B cell (primary cell): Measurements from ENCODE around the gene GIGYF2. TPM values are rescaled to one million over a fixed set of nuclear protein-coding genes. Genes with fewer than 3 reads are reported as not detected.

Experiments
- ATAC-seq: fragments of 200-7000 bp; cut with Tn5 transposase; one replicate; pipeline ENCODE4 v1.10.0; 2021; ENCODE audit warnings: low read depth, mild to moderate bottlenecking, moderate number of reproducible peaks, moderate library complexity
- CTCF ChIA-PET: fragments of 350-600 bp; sonication (Branson Sonifier 250); formaldehyde crosslinking; loops from one replicate; lab custom pipeline; 2021; ENCODE audit warnings: antibody characterized with exemption, inconsistent platforms; lab: Charles Lee
- POLR2A ChIA-PET: fragments of 350-600 bp; sonication (Branson Sonifier 250); formaldehyde crosslinking; loops from one replicate; lab custom pipeline; 2021; ENCODE audit warnings: antibody characterized with exemption; lab: Charles Lee
- DNase-seq: peaks from one replicate; pipeline ENCODE4 v3.0.0; 2013
- H2AFZ ChIP-seq: 2 replicates; pipeline ENCODE4 v1.6.1; 2012; ENCODE audit warnings: mild to moderate bottlenecking, low read depth, low read length; ENCODE audit not compliant: insufficient read depth, poor library complexity, severe bottlenecking
- H3K27ac ChIP-seq, 2 donors: 1 replicate in 1 of 2; 2 replicates in 1 of 2; pipeline ENCODE4 v1.5.1; 2012 to 2013; ENCODE audit warnings: low read length in 2 of 2, mild to moderate bottlenecking in 2 of 2, moderate library complexity in 1 of 2
- H3K27me3 ChIP-seq, 4 experiments: fragments of 200-600 bp in 1 of 4; sonication (generic) in 1 of 4; replicated peaks in 1 of 4; 1 replicate in 2 of 4; 2 replicates in 2 of 4; pipeline versions ENCODE4 v1.6.1 to v1.7.0; 2013 to 2016; ENCODE audit warnings: low read length in 3 of 4, mild to moderate bottlenecking in 2 of 4, mixed read lengths in 1 of 4, moderate library complexity in 1 of 4; ENCODE audit not compliant: insufficient read depth in 4 of 4, control insufficient read depth in 3 of 4; ENCODE audit errors: control extremely low read depth in 1 of 4
- H3K36me3 ChIP-seq, 2 experiments: replicated peaks in 1 of 2; 1 replicate in 1 of 2; 2 replicates in 1 of 2; pipeline versions ENCODE4 v1.6.1 to v1.7.1; 2013; ENCODE audit warnings: low read length in 1 of 2; ENCODE audit not compliant: insufficient read depth in 2 of 2, control insufficient read depth in 1 of 2; ENCODE audit errors: control extremely low read depth in 1 of 2, extremely low read depth in 1 of 2
- H3K4me1 ChIP-seq, 2 donors: fragments of 200-600 bp in 1 of 2; sonication (generic) in 1 of 2; 1 replicate in 1 of 2; 2 replicates in 1 of 2; pipeline versions ENCODE4 v1.5.1 to v1.6.1; 2013 to 2017; ENCODE audit warnings: low read length in 2 of 2; ENCODE audit not compliant: control insufficient read depth in 2 of 2, insufficient read depth in 2 of 2
- H3K4me2 ChIP-seq: replicated peaks from 2 replicates; pipeline ENCODE3; 2012; ENCODE audit warnings: mild to moderate bottlenecking, low read depth, low read length; ENCODE audit not compliant: poor library complexity, severe bottlenecking
- H3K4me3 ChIP-seq, 5 experiments: fragments of 200-600 bp in 1 of 5; sonication (generic) in 1 of 5; 1 replicate in 3 of 5; 2 replicates in 2 of 5; pipeline versions ENCODE4 v1.5.1 to v1.7.0; 2011 to 2016; ENCODE audit warnings: low read length in 4 of 5, mild to moderate bottlenecking in 4 of 5, low read depth in 2 of 5, control low read depth in 1 of 5, moderate library complexity in 1 of 5; ENCODE audit not compliant: insufficient read depth in 1 of 5; ENCODE audit errors: control extremely low read depth in 1 of 5, extremely low read depth in 1 of 5
- H3K79me2 ChIP-seq: fragments of 200-600 bp; sonication (generic); one replicate; pipeline ENCODE4 v1.6.0; 2016; ENCODE audit warnings: low read length; ENCODE audit not compliant: control insufficient read depth, insufficient read depth
- H3K9ac ChIP-seq: fragments of 200-600 bp; sonication (generic); 2 replicates; pipeline ENCODE4 v1.6.1; 2017; ENCODE audit warnings: mild to moderate bottlenecking, low read length, moderate library complexity
- H3K9me3 ChIP-seq, 3 donors: one replicate each; pipeline versions ENCODE4 v1.6.1 to v1.7.1; 2013; ENCODE audit warnings: low read length in 2 of 3; ENCODE audit not compliant: control insufficient read depth in 2 of 3, insufficient read depth in 1 of 3; ENCODE audit errors: control extremely low read depth in 1 of 3
- H4K20me1 ChIP-seq: 2 replicates; pipeline ENCODE4 v1.6.0; 2012; ENCODE audit warnings: mild to moderate bottlenecking, low read length; ENCODE audit not compliant: insufficient read depth, control insufficient read depth, poor library complexity, severe bottlenecking
- H3K27ac Mint-ChIP-seq: one replicate; pipeline ENCODE4 v1.8.0; 2021; ENCODE audit warnings: mixed read lengths
- H3K27me3 Mint-ChIP-seq: one replicate; pipeline ENCODE4 v1.8.0; 2021; ENCODE audit warnings: mixed read lengths
- H3K4me1 Mint-ChIP-seq: one replicate; pipeline ENCODE4 v1.8.0; 2021; ENCODE audit warnings: mixed read lengths
- H3K4me3 Mint-ChIP-seq: one replicate; pipeline ENCODE4 v1.8.0; 2021; ENCODE audit warnings: mixed read lengths
- H3K9me3 Mint-ChIP-seq: one replicate; pipeline ENCODE4 v1.8.0; 2022; ENCODE audit warnings: mixed read lengths; ENCODE audit not compliant: insufficient read depth
- EZH2 ChIP-seq: IDR thresholded peaks from 2 replicates; pipeline ENCODE4 v1.6.1; 2012; ENCODE audit warnings: borderline replicate concordance, low read depth, mild to moderate bottlenecking, moderate library complexity, low read length; ENCODE audit not compliant: insufficient read depth, poor library complexity, severe bottlenecking
- WGBS: methylation state at CpG from one replicate; pipeline ENCODE4 v1.1.5; 2013; ENCODE audit warnings: missing lambda C conversion rate; ENCODE audit not compliant: insufficient coverage; 5-methylcytosine and 5-hydroxymethylcytosine counted together
- intact Hi-C: fragments of 100-400 bp; cut with micrococcal nuclease; formaldehyde crosslinking; loops from one replicate; pipeline ENCODE4 v1.10.0; 2022
- polyA plus RNA-seq: library from polyadenylated mRNA; depleted of rRNA; stranded (reverse); fragments of >200 nt; gene quantifications from 2 replicates; pipeline ENCODE4 v1.2.3, GENCODE V29; 2012
- total RNA-seq, 2 donors: library from RNA; stranded (reverse); fragments of 120-200 nt in 1 of 2; gene quantifications; 1 replicate in 1 of 2; 2 replicates in 1 of 2; pipeline versions ENCODE4 v1.2.3 to v1.2.4, GENCODE V29; 2013 to 2022
- TF ChIP-seq, protein P1 (sequence below): fragments of 200-600 bp; IDR thresholded peaks from one replicate; pipeline ENCODE4 v1.8.0; 2022; ENCODE audit warnings: antibody characterized with exemption, mild to moderate bottlenecking

GIGYF2 gene
- total and polyA plus RNA-seq, 2 donors (not counting 1 experiment from before 2014, with no cell fraction given): 7.2 to 108 TPM

DNA sequence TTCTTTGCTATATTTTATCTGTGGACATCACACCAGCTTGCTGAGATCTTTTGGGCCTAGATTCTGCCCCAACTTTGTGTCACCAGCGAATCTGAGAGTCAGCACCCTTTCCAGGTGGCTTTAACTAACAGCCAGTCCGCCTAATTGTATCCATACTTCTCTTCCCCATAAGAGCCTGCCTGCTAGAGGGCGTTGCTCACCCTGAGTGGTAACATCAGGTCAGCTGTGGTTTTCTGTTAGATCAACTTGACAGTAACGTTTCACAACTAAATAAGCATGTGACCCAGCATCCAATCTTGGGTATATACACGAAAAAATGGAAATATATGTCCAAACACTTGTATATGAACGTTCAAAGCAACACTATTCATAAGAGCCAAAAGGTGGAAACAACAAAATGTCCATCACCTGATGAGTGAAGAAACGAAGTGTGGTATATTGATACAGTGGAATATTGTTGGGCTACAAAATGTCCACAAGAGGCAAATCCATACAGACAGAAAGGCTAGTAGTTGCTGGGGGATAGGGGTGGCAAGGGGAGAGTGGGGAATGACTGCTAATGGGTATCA, 38.8 kb upstream of the GIGYF2 start:
- Histone ChIP-seq H3K27ac (no peak overlapping the region), H3K4me2 (no peak overlapping the region), H2AFZ (no peak overlapping the region), H3K4me3 (no peak overlapping the region), H3K4me1 (no peaks in the 10 kb centered on the region), H3K9me3 (no peaks in the 10 kb centered on the region), H3K79me2 (no peaks in the 10 kb centered on the region), H4K20me1 (no peaks in the 10 kb centered on the region), H3K9ac (no peak overlapping the region), H3K36me3 (no peaks in the 10 kb centered on the region), H3K27me3 (peaks cover 0 to 2% (median 0%) of the 10 kb centered on the region in 4 experiments)
- DNase-seq: no peak
- ChIA-PET POLR2A (interaction anchor here (0.7 kb wide), 1 partner anchor 26 kb away, joined by 3 read pairs; no protein-coding TSS in a partner anchor), CTCF (interaction anchor here (0.6 kb wide), 1 partner anchor 840 kb away, joined by 3 read pairs; no protein-coding TSS in a partner anchor)
- Mint-ChIP-seq H3K27me3 (peaks cover 19% of the 10 kb centered on the region), H3K4me1 (no peaks in the 10 kb centered on the region), H3K27ac (no peak overlapping the region), H3K9me3 (no peaks in the 10 kb centered on the region), H3K4me3 (no peak overlapping the region)
- WGBS: 100% methylated on average over 1 of the region's 7 CpGs
- ATAC-seq: no peak
- intact Hi-C loops: no loop called here
- TF ChIP-seq, protein P1, sequence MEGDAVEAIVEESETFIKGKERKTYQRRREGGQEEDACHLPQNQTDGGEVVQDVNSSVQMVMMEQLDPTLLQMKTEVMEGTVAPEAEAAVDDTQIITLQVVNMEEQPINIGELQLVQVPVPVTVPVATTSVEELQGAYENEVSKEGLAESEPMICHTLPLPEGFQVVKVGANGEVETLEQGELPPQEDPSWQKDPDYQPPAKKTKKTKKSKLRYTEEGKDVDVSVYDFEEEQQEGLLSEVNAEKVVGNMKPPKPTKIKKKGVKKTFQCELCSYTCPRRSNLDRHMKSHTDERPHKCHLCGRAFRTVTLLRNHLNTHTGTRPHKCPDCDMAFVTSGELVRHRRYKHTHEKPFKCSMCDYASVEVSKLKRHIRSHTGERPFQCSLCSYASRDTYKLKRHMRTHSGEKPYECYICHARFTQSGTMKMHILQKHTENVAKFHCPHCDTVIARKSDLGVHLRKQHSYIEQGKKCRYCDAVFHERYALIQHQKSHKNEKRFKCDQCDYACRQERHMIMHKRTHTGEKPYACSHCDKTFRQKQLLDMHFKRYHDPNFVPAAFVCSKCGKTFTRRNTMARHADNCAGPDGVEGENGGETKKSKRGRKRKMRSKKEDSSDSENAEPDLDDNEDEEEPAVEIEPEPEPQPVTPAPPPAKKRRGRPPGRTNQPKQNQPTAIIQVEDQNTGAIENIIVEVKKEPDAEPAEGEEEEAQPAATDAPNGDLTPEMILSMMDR: no peak
- TF ChIP-seq EZH2: no peak

DNA sequence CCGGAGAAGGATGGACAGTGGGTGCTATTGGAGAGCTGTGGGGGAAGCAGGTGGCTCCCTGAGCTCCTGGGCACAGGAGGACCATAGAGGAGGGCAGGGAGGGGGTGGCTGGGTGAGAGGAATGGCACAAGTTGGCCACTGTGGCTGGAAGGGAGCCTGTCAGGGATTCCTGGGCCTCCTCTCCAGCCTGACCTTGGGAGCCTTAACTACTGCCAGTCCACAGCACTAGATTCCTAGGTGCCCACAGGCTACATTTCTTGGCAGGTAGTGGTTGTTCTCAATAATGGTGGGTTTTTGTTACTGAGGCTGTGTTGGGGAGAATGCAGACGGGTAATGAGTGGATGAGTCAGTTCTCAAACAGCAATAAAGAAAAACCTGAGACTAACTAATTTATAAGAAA, 37.8 kb upstream of the GIGYF2 start:
- Histone ChIP-seq H3K4me3 (no peak overlapping the region), H3K27me3 (peaks cover 0 to 2% (median 0%) of the 10 kb centered on the region in 4 experiments), H3K27ac (no peak overlapping the region), H3K79me2 (no peaks in the 10 kb centered on the region), H3K36me3 (no peaks in the 10 kb centered on the region), H3K9ac (no peak overlapping the region), H2AFZ (no peak overlapping the region), H4K20me1 (no peaks in the 10 kb centered on the region), H3K4me2 (no peak overlapping the region), H3K4me1 (no peaks in the 10 kb centered on the region), H3K9me3 (no peaks in the 10 kb centered on the region)
- no peaks in the 10 kb centered on the region for H3K9me3 Mint-ChIP-seq
- H3K27me3 Mint-ChIP-seq: peaks cover 19% of the 10 kb centered on the region
- intact Hi-C loops: no loop called here
- ChIA-PET CTCF (no interaction called here), POLR2A (interaction anchor here (0.7 kb wide), 1 partner anchor 27 kb away, joined by 3 read pairs; no protein-coding TSS in a partner anchor)
- DNase-seq (no peak), ATAC-seq (no peak)
- no peak overlapping the region for H3K27ac Mint-ChIP-seq
- H3K4me1 Mint-ChIP-seq: no peaks in the 10 kb centered on the region
- H3K4me3 Mint-ChIP-seq: no peak overlapping the region
- TF ChIP-seq, protein P1: no peak
- no peak for TF ChIP-seq EZH2
- 83% methylated on average over 1 of the region's 2 CpGs for WGBS
